ENCODE results near the gene HCK. TPM values are rescaled to one million over a fixed set of nuclear protein-coding genes. Genes with fewer than 3 reads are reported as not detected.

HCK gene
- total RNA-seq, 2 donors from 2014 or later = 2.1 to 4.3 TPM

DNA sequence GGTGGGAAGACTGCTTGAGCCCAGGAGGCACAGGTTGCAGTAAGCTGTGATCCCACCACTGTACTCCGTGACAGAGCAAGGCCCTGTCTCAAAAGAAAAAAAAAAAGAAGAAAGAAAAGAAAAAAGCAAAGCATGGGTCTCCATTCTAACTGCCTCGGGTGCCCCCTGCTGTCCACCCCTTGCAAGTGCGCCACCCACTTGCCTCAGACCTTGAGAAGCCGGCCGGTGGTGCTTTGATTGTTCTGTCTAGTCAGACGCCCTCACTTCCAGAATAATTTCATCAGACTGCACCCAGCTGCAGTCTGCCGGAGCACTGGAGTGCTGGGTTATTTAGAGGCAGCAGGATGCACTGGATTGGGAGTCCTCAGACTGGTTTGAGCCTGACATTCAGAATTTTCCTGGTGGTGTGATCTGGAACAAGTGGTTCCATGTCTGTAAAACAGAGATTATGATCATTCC, 39.9 kb downstream of the HCK start:
- Histone ChIP-seq H3K4me1 (no peaks in the 10 kb centered on the region), H3K9me3 (peaks cover 0 to 3% (median 0%) of the 10 kb centered on the region in 3 donors), H3K27ac (no peak overlapping the region), H3K36me3 (replicated peaks in 1 of 2; ENCODE audit: insufficient read depth in 1 of 2, low read depth in 2 of 2) (no peaks in the 10 kb centered on the region), H3K4me3 (no peak overlapping the region), H3K27me3 (no peaks in the 10 kb centered on the region)
- WGBS, 2 donors = 0 to 5% methylated on average over 7 of the region's 7 CpGs
- intact Hi-C loops (cut with DNase I) = no loop called here
- DNase-seq (peak; percentile 81 to 88 (median 83)), ATAC-seq (peak; percentile 82)
- TF ChIP-seq CTCF (IDR thresholded peaks at IDR 0.05) (peak; percentile 69 to 94 (median 83)), POLR2A (IDR thresholded peaks at IDR 0.05) (no peak)

GRCh38 chr20:32098786-32099185, 46.7 kb downstream of the HCK start:
- Histone ChIP-seq H3K4me3 (no peak overlapping the region), H3K36me3 (replicated peaks in 1 of 2; ENCODE audit: insufficient read depth in 1 of 2, low read depth in 2 of 2) (no peaks in the 10 kb centered on the region), H3K9me3 (no peaks in the 10 kb centered on the region), H3K27me3 (no peaks in the 10 kb centered on the region), H3K4me1 (no peaks in the 10 kb centered on the region), H3K27ac (no peak overlapping the region)
- 50 to 70% methylated on average over 6 of the region's 6 CpGs for WGBS, 2 donors
- DNase-seq (no peak), ATAC-seq (no peak)
- intact Hi-C loops (cut with DNase I) = no loop called here
- TF ChIP-seq CTCF (IDR thresholded peaks at IDR 0.05) (no peak), POLR2A (IDR thresholded peaks at IDR 0.05) (no peak)

GRCh38 chr20:32108814-32109391, 56.9 kb downstream of the HCK start:
- no peak for DNase-seq
- Histone ChIP-seq H3K27ac (peak overlapping the region in 3 of 4 donors; percentile 98 to 99 (median 99)), H3K27me3 (no peaks in the 10 kb centered on the region), H3K9me3 (no peaks in the 10 kb centered on the region), H3K36me3 (replicated peaks in 1 of 2; ENCODE audit: insufficient read depth in 1 of 2, low read depth in 2 of 2) (no peaks in the 10 kb centered on the region), H3K4me1 (peaks cover 33% of the 10 kb centered on the region), H3K4me3 (no peak overlapping the region)
- TF ChIP-seq CTCF (IDR thresholded peaks at IDR 0.05) (no peak), POLR2A (IDR thresholded peaks at IDR 0.05) (no peak)
- WGBS, 2 donors = 42 to 49% methylated on average over 5 of the region's 5 CpGs
- intact Hi-C loops (cut with DNase I) = no loop called here
- ATAC-seq = no peak

- WGBS, 2 donors = 1% methylated on average over 25 to 38 of the region's 38 CpGs
- no peaks in the 10 kb centered on the region for H3K36me3 ChIP-seq (replicated peaks in 1 of 2; ENCODE audit: insufficient read depth in 1 of 2, low read depth in 2 of 2)
- intact Hi-C loops (cut with DNase I) = no loop called here
- peaks cover 36% of the 10 kb centered on the region for H3K4me1 ChIP-seq
- peak within 1 kb of the TSS; percentile 96 to 99 (median 98) for H3K27ac ChIP-seq
- H3K9me3 ChIP-seq = no peaks in the 10 kb centered on the region
- no peak for TF ChIP-seq CTCF (IDR thresholded peaks at IDR 0.05)
- peak in 2 of 3 donors; percentile 74 to 77 for TF ChIP-seq POLR2A (IDR thresholded peaks at IDR 0.05)
- H3K27me3 ChIP-seq = no peaks in the 10 kb centered on the region
- ATAC-seq (peak; percentile 97), DNase-seq (peak; percentile 90 to 92 (median 90))
- peak within 1 kb of the TSS; percentile 50 to 98 for H3K4me3 ChIP-seq
Measured at GRCh38 chr20:32109392-32110172, 57.5 kb downstream of the HCK start, which contains the start of gene TM9SF4. TM9SF4 (plus strand) TSS chr20:32109714; CDS start chr20:32109741, 27 bp downstream.

Data from body of pancreas (tissue), 4 donors.